Cardiac fibroblast (primary cell): ENCODE measurements around the gene CRYM.

ENCODE experiments used
- DNase-seq, 2 donors: peaks; one replicate each; pipeline versions ENCODE4 v3.0.0 to v3.0.0-alpha.2; 2010; ENCODE audit warnings: low read depth in 2 of 2
- H3K4me3 ChIP-seq, 2 donors: replicated peaks in 1 of 2; 1 replicate in 1 of 2; 2 replicates in 1 of 2; pipeline ENCODE4 v1.5.1; 2011; ENCODE audit warnings: low read depth in 2 of 2, low read length in 2 of 2, mild to moderate bottlenecking in 2 of 2, moderate library complexity in 1 of 2
- CTCF ChIP-seq: IDR thresholded peaks from one replicate; pipeline ENCODE4 v1.5.1; 2011; ENCODE audit warnings: low read depth, mild to moderate bottlenecking, low read length, inconsistent platforms

Gene CRYM

GRCh38 chr16:21235199-21235585, 42.9 kb downstream of the CRYM start:
- H3K4me3 ChIP-seq, result no peak overlapping the region
- DNase-seq, result no peak
- TF ChIP-seq CTCF, result no peak

- no peak for TF ChIP-seq CTCF
- H3K4me3 ChIP-seq, result no peak within 1 kb of the TSS
- DNase-seq, result no peak
These were observed 44.5 kb downstream of the CRYM start, which contains the start of gene ANKS4B for GRCh38 chr16:21233521-21234150. TSS of gene ANKS4B (plus strand) at chr16:21233699. CDS start at chr16:21233738, 39 bp downstream.

- H3K4me3 ChIP-seq, result no peak overlapping the region
- TF ChIP-seq CTCF, result no peak
- DNase-seq, result no peak
These were observed 45.0 kb downstream of the CRYM start for GRCh38 chr16:21233045-21233520.

GRCh38 chr16:21228361-21228872, 49.7 kb downstream of the CRYM start:
- TF ChIP-seq CTCF, result no peak
- no peak overlapping the region for H3K4me3 ChIP-seq
- no peak for DNase-seq

GRCh38 chr16:21227866-21228265, 50.2 kb downstream of the CRYM start:
- no peak for DNase-seq
- H3K4me3 ChIP-seq, result no peak overlapping the region
- no peak for TF ChIP-seq CTCF

- H3K4me3 ChIP-seq, result no peak overlapping the region
- no peak for DNase-seq
- no peak for TF ChIP-seq CTCF
These were observed 51.3 kb downstream of the CRYM start for GRCh38 chr16:21226749-21227148.

- DNase-seq, result no peak
- TF ChIP-seq CTCF, result no peak
- H3K4me3 ChIP-seq, result no peak overlapping the region
These were observed 53.3 kb downstream of the CRYM start for GRCh38 chr16:21224800-21225199.
